ENCODE results near the gene B4GALT5.

Gene B4GALT5

GRCh38 chr20:49664612-49665313 lies 48.9 kb downstream of the B4GALT5 start:
- DNase-seq (ENCODE audit: low read depth) = no peak
- TF ChIP-seq, protein P1, sequence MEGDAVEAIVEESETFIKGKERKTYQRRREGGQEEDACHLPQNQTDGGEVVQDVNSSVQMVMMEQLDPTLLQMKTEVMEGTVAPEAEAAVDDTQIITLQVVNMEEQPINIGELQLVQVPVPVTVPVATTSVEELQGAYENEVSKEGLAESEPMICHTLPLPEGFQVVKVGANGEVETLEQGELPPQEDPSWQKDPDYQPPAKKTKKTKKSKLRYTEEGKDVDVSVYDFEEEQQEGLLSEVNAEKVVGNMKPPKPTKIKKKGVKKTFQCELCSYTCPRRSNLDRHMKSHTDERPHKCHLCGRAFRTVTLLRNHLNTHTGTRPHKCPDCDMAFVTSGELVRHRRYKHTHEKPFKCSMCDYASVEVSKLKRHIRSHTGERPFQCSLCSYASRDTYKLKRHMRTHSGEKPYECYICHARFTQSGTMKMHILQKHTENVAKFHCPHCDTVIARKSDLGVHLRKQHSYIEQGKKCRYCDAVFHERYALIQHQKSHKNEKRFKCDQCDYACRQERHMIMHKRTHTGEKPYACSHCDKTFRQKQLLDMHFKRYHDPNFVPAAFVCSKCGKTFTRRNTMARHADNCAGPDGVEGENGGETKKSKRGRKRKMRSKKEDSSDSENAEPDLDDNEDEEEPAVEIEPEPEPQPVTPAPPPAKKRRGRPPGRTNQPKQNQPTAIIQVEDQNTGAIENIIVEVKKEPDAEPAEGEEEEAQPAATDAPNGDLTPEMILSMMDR (IDR thresholded peaks at IDR 0.05; ENCODE audit: insufficient read depth, low read depth, low read length, missing control alignments) = no peak
- H3K4me3 ChIP-seq (ENCODE audit: low read depth, low read length) = no peak overlapping the region

DNA sequence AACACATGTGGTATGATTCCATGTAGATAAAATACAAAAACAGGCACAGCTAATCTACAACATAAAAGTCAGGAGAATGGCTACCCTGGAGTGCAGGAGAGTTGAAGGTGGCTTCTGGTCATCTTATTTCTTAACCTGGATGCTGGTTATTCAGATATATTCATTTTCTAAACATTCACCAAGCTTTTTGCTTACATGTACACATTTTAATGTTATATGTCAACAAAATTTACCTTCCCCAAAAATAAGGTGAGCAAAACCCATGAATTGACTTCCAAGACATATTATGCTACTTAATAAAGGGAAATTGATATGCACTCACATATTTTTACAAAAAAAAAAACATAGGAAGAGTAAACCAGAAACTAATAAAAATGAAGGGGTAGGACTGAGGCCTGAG lies 50.6 kb downstream of the B4GALT5 start:
- H3K4me3 ChIP-seq (ENCODE audit: low read depth, low read length) = no peak overlapping the region
- no peak for DNase-seq (ENCODE audit: low read depth)
- TF ChIP-seq, protein P1 (IDR thresholded peaks at IDR 0.05; ENCODE audit: insufficient read depth, low read depth, low read length, missing control alignments) = no peak

DNA sequence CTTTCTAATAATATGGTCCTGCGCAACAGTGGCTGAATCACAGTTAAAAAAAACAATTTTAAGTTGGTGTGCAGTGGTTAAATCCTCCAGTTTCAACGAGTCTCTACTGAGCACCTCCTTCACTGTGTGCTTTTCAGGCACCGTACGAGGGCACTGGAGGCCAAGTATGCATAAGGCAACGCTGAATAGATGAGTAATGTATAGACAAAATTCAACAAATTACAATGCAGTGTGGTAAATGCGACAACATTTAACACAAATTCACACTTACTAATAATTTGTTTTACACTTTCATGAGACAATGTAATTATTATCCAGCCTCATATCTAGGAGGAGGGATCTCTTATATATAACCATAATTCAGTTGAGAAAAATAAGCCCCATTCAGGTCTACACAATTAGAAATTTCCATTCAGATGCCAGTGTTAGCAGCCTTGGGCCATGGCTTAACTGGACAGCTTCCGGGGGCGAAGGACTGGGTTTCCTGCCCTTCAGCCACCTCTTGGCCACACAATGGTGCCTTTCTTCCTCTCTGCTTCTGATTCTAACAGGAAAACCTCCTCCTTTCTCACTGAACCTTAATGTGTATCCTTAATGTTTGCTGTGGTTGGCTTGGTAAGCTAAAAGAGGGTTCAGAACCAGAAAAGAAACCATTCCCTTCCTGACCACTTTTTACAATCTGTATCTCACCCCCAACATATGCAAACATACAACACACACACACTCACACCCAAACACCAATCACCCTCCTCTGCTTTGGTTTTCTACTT lies 51.9 kb downstream of the B4GALT5 start:
- peak; percentile 77 for DNase-seq (ENCODE audit: low read depth)
- TF ChIP-seq, protein P1 (IDR thresholded peaks at IDR 0.05; ENCODE audit: insufficient read depth, low read depth, low read length, missing control alignments) = no peak

GRCh38 chr20:49660912-49661311 lies 52.8 kb downstream of the B4GALT5 start:
- TF ChIP-seq, protein P1 (IDR thresholded peaks at IDR 0.05; ENCODE audit: insufficient read depth, low read depth, low read length, missing control alignments) = no peak
- no peak overlapping the region for H3K4me3 ChIP-seq (ENCODE audit: low read depth, low read length)
- DNase-seq (ENCODE audit: low read depth) = no peak

More for the DNA sequence above, 51.9 kb downstream of the B4GALT5 start:
- no peak overlapping the region for H3K4me3 ChIP-seq (ENCODE audit: low read depth, low read length)

GRCh38 chr20:49659056-49659455 lies 54.6 kb downstream of the B4GALT5 start:
- DNase-seq (ENCODE audit: low read depth) = peak; percentile 31
- TF ChIP-seq, protein P1 (IDR thresholded peaks at IDR 0.05; ENCODE audit: insufficient read depth, low read depth, low read length, missing control alignments) = no peak
- H3K4me3 ChIP-seq (ENCODE audit: low read depth, low read length) = no peak overlapping the region

- TF ChIP-seq, protein P1 (IDR thresholded peaks at IDR 0.05; ENCODE audit: insufficient read depth, low read depth, low read length, missing control alignments) = no peak
- H3K4me3 ChIP-seq (ENCODE audit: low read depth, low read length) = no peak overlapping the region
Observed at GRCh38 chr20:49658508-49658907, 55.2 kb downstream of the B4GALT5 start.

More at GRCh38 chr20:49658508-49658907, 55.2 kb downstream of the B4GALT5 start:
- DNase-seq (ENCODE audit: low read depth) = no peak

Data from GM12865 (cell line).